Right forelimb (tissue), 1 donor: ENCODE measurements around the gene XPO1.
"Not testable (repeated sequence)": the region's sequence is repeated elsewhere in the genome, so short reads cannot be mapped to it uniquely, and the experiment has no call there.

Experiments used
- DNase-seq: peaks from one replicate; pipeline ENCODE4 v3.0.0-alpha.2; 2018

Gene XPO1, protein sequence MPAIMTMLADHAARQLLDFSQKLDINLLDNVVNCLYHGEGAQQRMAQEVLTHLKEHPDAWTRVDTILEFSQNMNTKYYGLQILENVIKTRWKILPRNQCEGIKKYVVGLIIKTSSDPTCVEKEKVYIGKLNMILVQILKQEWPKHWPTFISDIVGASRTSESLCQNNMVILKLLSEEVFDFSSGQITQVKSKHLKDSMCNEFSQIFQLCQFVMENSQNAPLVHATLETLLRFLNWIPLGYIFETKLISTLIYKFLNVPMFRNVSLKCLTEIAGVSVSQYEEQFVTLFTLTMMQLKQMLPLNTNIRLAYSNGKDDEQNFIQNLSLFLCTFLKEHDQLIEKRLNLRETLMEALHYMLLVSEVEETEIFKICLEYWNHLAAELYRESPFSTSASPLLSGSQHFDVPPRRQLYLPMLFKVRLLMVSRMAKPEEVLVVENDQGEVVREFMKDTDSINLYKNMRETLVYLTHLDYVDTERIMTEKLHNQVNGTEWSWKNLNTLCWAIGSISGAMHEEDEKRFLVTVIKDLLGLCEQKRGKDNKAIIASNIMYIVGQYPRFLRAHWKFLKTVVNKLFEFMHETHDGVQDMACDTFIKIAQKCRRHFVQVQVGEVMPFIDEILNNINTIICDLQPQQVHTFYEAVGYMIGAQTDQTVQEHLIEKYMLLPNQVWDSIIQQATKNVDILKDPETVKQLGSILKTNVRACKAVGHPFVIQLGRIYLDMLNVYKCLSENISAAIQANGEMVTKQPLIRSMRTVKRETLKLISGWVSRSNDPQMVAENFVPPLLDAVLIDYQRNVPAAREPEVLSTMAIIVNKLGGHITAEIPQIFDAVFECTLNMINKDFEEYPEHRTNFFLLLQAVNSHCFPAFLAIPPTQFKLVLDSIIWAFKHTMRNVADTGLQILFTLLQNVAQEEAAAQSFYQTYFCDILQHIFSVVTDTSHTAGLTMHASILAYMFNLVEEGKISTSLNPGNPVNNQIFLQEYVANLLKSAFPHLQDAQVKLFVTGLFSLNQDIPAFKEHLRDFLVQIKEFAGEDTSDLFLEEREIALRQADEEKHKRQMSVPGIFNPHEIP (N-terminal part only)

DNA sequence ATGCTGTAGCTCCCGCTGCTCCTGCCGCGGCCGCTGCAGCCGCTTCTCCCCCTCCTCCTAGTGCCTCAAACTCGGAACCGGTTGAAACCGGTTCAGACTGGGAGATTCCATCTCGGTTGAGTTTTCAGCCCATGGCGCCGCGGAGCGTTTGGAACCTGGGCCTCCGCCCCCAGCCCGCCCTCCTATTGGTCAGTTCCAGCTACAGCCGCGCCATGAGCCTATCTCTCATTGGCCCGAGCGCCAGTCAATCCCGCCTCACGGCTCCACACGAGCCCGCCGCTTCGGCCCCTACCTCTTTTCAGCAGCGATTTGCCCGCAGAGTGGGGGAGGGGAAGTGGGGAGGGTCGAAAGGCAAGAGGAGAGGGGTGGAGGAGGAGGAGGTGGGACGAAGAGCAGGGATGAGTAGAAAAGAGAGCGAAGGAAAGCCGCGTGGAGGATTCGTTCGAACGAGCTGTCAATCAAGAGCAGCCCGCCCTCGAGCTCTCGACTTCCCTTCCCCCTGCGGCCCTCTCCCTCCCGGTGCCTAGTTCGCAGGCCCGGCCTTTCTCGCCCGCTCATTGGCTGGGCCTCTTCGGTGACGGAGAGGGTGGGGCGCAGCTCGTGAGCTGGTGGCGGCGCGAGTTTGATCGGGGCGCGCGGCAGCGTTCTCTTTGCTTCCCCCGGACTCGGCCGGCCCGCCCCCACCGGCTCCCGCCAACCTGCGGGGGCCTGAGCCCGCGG, at the start of gene XPO1:
TSS of gene XPO1 (minus strand) at position 157 of the 720 bp plus-strand sequence. CDS start 4,459 bp downstream, outside the sequence.
- DNase-seq, result peak; percentile 100

DNA sequence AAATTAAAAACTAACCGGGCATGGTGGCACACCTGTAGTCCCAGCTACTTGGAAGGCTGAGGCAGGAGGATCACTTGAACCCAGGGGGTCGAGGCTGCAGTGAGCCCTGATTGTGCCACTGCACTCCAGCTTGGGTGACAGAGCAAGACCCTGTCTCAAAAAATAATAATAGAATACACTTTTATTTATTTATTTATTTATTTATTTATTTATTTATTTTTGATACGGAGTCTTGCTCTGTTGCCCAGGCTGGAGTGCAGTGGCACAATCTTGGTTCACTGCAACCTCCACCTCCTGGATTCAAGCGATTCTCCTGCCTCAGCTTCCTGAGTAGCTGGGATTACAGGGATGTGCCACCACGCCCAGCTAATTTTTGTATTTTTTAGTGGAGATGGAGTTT, 48.8 kb upstream of the XPO1 start:
- not testable (repeated sequence) for DNase-seq

DNA sequence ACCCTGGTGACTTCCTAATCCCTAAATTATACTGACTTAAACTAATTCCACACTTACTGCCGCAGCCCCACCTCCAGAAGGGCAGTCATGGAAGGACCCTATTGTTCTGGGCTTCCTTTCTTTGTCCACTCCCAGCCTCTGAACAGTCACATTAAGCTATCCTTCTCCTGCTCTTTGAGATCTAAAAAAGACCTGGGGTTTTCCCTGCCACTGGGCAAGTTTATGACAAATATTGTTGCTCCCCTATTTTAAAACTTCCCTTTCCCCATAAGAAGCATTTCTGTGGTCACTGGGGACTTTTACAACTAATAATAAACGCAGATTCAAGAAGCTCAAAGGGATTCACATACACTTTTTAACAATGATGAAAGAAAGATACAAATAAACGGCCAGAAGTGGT, 47.2 kb upstream of the XPO1 start:
- DNase-seq, result no peak

DNA sequence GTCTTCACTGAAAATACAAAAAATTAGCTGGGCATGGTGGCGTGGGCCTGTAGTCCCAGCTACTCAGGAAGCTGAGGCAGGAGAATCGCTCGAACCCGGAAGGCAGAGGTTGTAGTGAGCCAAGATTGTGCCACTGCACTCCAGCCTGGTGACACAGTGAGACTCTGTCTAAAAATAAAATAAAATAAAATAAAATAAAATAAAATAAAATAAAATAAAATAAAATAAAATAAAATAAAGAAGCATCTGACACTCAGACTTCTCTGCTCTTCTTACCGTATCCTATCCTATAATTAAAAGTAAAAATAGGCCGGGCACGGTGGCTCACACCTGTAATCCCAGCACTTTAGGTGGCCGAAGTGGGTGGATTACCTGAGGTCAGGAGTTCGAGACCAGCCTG, 46.2 kb upstream of the XPO1 start:
- not testable (repeated sequence) for DNase-seq

DNA sequence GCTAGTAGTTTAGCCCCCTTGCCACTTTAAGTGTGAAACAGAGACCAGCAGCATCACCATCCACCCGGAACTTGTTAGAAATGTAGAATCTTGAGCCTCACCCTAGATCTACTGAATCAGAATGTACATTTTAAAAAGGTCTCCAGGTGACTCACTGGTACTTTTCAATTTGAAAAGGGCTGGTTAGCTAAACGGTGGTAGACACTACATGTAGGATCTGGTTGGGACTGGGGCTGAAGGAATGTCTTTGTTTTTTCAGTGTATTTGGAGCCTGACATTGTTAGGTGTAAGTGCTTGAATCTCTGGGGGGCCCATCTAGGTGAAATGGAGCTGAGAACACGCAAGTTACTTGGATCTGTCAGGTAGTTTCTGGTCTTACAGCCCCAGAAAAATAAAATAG, 44.0 kb upstream of the XPO1 start:
- DNase-seq, result no peak

DNA sequence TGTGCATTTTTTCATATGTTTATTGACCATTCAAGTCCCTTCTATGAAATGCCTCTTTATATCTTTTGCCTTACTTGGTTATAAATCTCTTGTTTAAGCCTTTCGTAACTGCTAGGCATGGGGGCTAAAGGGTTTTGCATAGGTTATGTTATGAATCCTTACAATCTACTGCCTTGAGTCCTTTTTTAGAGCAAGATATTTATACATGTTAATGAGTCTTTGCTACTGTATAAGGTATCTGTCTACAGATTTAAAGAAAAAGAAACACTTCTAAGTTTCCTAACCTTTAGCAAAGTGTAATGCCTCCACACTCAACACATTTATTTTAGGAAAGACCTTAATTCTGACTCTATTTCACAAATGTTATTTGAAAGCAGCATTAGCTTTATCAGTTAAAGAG, 43.6 kb upstream of the XPO1 start:
- DNase-seq, result no peak

DNA sequence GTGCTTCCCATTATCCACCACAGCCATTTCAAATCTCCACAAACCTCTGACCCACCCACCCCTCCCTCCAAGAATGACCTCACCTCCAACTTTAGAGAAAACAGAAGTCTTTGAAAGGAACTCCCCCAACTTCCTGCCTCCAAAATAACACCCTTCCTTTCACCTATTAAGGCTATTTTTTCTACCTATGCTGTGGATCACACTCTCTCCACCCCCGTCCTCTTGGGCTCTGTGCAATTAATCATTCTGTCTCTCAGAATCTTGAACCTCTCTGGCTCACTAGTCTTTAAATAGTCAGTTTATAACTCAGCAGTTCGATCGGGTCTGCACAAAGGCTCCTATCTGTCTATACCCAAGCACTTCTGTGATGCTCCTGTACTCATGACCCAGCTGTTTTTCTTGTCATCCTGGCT, 37.3 kb upstream of the XPO1 start:
- no peak for DNase-seq

DNA sequence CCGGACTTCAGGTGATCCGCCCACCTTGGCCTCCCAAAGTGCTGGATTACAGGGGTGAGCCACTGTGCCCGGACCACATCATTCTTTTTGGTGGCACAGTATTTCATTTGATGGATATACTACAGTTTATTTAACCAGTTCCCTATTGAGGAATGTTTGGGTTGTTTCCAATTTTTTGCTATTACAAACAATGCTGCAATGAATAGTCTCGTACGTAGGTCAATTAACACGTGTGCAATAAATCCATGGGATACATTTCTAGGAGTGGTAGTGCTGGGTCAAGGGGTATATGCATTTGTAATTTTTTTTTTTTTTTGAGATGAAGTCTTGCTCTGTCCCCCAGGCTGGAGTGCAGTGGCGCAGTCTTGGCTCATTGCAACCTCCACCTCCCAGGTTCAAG, 28.4 kb upstream of the XPO1 start:
- DNase-seq, result no peak

DNA sequence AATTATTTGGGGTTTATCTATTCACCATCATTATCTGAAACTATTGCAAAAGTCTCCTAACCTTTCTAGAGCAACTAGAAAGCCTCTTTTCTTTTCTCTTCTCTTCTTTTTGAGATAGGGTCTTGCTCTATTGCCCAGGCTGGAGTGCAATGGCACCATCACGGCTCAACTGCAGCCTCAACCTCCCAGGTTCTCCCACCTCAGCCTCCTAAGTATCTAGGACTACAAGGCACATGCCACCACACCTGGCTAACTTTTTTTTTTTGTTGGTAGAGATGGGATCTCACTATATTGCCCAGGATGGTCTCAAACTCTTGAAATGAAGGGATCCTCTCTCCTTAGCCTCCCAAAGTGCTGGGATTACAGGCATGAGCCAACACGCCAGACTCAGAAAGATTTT, 24.5 kb upstream of the XPO1 start:
- DNase-seq, result no peak

DNA sequence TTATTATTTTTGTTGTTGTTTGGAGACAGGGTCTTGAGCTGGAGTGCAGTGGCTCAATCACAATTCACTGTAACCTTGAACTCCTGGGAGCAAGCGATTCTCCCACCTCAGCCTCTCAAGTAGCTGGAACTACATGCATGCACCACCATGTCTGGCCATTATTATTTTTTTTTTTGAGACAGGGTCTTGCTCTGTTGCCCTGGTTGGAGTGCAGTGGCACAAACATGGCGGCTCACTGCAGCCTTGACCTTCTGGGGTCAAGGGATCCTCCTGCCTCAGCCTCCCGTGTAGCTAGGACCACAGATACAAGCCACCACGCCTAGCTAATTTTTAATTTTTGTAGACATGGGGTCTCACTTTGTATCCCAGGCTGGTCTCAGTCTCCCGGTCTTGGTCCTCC, 20.0 kb upstream of the XPO1 start:
- DNase-seq, result no peak

DNA sequence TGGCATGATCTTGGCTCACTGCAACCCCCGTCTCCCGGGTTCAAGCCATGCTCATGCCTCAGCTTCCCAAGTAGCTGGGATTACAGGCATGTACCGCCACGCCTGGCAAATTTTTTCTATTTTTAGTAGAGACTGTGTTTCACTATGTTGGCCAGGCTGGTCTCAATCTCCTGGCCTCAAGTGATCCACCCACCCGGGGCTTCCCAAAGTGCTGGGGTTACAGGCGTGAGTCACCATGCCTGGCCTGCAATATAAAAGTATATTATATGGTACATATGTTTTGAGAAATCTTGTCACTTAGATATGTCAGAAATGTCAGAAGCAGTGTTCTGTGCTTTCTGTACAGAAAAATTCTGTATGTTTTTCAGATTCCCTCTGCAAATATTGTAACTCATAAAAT, 19.2 kb upstream of the XPO1 start:
- no peak for DNase-seq

DNA sequence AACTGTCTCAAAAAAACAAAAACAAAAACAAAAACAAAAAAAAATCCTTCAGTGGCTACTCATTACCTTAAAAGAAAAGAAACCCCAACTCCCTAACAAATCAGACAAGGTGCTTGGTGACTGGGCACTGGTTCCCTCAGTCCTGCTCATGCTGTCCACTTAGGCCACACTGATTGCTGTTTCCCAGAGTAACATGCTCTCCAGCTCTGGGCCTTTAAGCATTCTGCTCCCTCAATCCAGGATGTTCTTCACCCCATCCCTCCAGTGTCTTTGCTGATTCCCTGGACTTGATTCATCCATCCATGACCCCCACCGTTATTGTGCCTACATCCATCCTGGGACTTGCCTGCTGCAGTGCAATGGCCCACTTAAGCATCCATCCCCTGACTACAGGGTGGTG, 16.4 kb upstream of the XPO1 start:
- no peak for DNase-seq

DNA sequence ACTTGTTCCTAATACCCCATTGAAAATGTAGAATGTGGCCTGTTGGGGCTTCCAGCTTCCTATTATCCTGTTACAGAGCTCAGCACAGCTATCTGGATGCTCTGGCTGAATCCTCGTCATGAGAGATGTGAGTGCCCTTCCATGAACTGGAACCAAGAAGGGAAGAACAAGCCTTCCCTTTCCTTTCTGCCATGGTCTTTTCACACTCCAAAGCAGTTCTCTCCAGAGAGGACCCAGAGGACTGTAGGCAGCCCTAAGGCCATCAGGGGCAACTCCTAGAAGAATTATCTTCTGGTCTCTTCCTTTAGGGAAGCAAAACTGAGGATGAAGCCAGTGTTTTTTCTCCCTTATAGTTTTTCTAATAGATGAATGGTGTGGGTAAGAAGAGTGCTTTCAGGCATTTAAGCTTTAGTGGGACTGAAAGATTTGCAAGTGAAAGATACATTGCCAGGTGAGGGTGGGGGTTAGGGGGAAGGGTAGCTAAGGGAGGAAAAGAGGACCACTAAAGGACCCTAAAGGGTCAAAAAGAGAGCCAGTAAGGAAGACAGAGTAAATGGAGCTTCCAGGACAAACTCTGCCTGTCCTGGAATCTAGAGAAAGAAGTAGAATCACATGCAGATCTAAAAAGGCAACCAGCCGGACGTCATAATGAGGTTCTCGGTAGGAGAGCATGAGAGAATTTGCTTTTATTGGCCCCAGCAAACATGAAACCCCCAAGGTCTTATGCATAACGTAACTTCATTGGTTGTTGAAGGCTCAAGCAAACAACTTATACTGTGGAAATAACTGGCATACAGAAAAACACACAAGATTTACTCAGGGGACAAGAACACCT, 12.4 kb upstream of the XPO1 start:
- DNase-seq, result no peak

DNA sequence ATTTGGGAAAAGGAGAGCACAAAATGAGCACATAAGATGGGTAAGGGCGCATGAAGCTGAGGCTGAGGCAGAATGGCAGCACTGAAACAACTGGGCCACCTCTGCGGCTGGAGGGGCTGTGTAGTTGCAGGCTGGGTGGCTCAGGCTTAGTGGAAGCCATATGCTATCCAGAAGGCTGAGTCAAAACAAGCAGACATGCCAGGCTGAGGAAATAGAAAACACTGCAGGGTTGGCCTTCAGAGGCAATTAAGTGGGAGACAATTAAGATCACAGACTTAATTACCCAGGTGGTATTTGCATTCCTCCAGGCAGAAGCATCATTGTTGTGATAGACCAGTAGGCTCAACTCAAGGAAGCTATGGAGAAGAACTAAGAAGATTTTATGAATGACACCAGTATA, 11.4 kb upstream of the XPO1 start:
- no peak for DNase-seq

DNA sequence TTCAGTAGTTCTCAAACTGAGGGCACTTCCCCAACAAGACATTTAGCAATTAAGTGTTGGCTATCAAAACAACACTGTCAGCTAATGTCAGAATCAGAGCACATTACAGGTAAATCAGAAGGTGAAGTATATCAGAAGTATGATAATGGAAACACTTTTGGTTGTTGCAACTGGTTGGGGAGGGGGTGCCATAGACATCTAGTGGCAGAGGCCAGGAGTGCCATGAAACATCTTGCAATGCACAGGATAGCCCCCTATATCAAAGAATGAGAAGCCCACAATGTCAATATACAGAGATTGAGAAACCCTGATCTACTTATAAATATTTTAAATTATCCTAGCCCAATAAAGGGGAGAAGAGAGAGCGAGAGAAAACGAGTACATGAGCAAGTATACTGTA, 4.9 kb upstream of the XPO1 start:
- no peak for DNase-seq

DNA sequence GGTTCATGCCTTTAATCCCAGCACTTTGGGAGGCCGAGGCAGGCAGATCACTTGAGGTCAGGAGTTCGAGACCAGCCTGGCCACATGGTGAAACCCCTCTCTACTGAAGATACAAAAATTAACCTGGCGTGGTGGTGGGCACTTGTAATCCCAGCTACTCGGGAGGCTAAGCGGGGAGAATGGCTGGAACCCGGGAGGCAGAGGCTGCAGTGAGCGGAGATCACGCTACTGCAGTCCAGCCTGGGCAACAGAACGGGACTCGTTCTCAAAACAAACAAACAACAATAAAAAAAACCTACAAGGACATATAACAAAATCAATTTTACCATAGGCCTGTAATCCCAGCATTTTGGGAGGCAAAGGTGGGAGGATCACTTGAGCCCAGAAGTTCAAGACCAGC, 2.0 kb upstream of the XPO1 start:
- not testable (repeated sequence) for DNase-seq

DNA sequence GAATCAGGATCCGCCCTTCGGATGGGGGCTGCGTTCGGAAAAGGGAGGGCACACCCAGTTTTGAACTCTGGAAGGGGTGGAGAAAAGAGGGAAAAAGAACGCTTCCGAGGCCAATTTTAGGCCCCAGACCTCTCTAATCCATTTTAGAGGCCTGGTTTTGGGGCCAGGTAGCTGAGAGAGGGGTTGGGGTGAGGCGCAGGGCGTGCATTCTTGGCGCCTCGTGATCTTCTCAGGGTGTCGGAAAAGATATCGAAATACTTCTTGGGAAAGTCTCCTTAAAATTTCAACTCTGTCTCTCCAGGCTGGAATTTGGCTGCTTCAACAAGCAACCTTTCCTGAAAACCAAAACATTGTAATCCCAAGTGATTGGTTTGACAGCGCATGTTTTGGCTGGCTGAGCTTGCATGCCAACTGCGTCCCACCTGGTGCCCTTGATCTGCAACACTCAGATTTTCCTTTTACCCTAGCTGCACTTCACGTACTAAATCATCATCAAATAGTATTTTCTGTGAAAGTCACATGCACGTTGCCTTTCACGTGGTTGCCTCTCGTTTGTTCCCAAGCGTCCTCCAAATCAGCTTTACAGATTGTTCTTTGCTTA, 864 bp upstream of the XPO1 start:
- DNase-seq, result no peak

DNA sequence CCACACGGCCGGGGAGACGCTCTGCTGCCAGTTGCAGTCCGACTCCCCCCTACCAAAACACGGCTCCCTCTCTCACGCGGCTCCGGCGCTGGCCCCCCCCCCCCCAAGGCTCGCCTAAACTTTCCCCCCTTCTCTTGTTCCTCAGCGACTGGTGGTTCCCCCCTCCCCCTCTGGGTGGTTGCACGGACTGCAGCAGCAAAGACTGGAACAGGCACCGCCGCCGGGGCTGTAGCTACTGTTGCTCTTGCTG, 281 bp downstream of the XPO1 start:
- no peak for DNase-seq

DNA sequence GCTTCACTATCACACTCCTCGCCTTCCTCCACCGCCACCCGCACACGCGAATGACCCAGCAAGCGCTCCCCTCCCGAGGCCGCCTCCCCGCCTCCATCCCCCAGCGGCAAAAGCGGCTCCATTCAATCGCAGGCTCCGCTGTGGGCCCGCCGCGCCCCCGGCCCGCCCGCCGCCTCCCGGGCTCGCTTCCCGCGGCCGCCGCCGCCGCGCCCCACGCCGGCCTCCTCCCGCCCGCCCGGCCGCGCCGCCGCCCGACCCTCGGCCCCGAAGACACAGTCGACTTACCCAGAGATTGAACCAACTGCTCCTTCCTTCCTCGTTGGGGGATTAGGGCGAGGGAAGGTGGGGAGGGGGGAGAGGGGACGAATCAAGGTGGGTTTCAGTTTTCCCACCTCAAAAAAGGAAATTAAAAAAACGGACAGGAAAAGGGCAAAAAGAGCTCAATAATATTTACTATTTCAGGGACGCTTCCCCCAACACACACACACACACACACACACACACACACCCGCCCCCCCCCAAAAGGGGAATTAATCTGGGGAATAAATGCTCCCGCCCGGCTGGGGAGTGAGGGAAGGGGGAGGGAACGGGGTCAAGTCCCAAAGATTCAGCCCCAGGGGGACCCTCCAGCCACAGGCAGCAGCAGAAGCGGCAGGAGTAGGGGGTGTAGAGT, 743 bp downstream of the XPO1 start:
- peak; percentile 75 for DNase-seq

DNA sequence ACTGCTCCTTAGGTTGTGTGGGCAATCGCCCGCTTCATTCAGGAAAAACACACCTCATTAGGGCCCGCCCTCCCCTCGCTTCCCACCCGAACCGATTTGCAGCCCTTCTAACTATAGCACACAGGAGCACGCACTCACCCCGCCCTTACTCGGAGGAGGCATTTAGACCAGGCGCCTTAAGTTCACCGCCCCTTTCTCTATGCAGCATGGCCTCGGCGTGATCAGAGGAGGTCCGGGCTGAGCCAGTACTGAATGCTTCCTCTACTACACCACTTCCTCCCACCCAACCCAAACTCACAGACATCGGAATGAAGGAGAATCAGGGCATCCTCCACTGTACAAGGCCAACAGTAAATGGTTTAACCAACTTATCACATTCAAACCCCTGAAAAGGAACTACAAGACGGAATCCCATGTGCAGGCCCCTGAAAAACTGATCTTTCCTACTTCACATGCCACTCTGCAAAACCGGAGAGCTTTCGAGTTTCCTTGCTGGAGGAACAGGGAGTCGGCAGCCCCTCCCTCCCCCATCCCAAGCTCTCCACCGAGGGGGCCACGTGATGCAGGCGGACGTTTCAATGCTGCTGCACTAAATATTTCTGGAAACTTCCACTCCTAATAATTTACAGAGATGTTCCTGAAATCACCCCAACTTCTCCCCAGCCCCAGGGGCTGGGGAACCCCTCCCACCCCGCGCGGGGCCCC, 1.4 kb downstream of the XPO1 start:
- DNase-seq, result peak; percentile 85

DNA sequence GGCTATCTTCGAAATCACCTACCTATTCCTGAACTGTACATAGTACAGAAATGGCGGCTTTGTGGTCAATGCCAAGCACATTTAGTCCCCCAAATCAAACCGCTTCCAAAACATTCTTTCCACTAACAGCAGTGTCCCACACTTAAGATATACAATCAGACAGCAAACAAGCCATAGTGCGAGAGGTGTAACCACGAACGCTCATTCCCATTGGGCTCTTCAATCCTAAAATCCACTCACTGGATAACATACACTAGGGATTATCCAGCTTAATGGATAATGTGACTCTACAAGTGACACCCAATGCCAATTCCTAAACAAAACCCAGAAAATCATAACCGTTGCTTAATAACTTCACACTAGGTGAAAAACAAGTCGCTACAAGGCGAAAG, 2.0 kb downstream of the XPO1 start:
- DNase-seq, result no peak
